Mesodermal cell (in vitro differentiated cells): ENCODE data around the gene RHOV.

ENCODE experiments used
- H3K27ac ChIP-seq: 2 replicates; pipeline ENCODE4 v1.7.0; 2013; ENCODE audit warnings: mild to moderate bottlenecking, low read depth, low read length, moderate library complexity; ENCODE audit not compliant: severe bottlenecking
- H3K36me3 ChIP-seq: 2 replicates; pipeline ENCODE4 v1.7.1; 2013; ENCODE audit warnings: mild to moderate bottlenecking, low read length, moderate library complexity; ENCODE audit not compliant: control insufficient read depth, insufficient read depth
- H3K4me1 ChIP-seq: one replicate; pipeline ENCODE4 v1.7.1; 2013; ENCODE audit warnings: mild to moderate bottlenecking, low read length; ENCODE audit not compliant: insufficient read depth, control insufficient read depth, poor library complexity, severe bottlenecking
- H3K4me3 ChIP-seq: 2 replicates; pipeline ENCODE4 v1.7.0; 2013; ENCODE audit warnings: low read length, control low read depth, mild to moderate bottlenecking; ENCODE audit not compliant: insufficient read depth, poor library complexity, severe bottlenecking; ENCODE audit errors: extremely low read depth
- H3K9me3 ChIP-seq: 2 replicates; pipeline ENCODE4 v1.7.1; 2013; ENCODE audit warnings: mild to moderate bottlenecking, low read length, moderate library complexity; ENCODE audit not compliant: control insufficient read depth
- WGBS, 2 experiments: methylation state at CpG; one replicate each; pipeline ENCODE4 v1.1.5; 2013; ENCODE audit warnings: missing lambda C conversion rate in 2 of 2; ENCODE audit not compliant: insufficient coverage in 2 of 2; 5-methylcytosine and 5-hydroxymethylcytosine counted together

The RHOV gene

GRCh38 chr15:40826423-40827075 is 47.5 kb downstream of the RHOV start:
- H3K36me3 ChIP-seq: no peaks in the 10 kb centered on the region
- no peaks in the 10 kb centered on the region for H3K9me3 ChIP-seq
- H3K4me3 ChIP-seq: no peak overlapping the region
- H3K27ac ChIP-seq: no peak overlapping the region
- H3K4me1 ChIP-seq: no peaks in the 10 kb centered on the region
- WGBS, 2 experiments: 83% methylated on average over 2 of the region's 4 CpGs; no CpG with 5 or more reads in 1 of the 2 experiments

DNA sequence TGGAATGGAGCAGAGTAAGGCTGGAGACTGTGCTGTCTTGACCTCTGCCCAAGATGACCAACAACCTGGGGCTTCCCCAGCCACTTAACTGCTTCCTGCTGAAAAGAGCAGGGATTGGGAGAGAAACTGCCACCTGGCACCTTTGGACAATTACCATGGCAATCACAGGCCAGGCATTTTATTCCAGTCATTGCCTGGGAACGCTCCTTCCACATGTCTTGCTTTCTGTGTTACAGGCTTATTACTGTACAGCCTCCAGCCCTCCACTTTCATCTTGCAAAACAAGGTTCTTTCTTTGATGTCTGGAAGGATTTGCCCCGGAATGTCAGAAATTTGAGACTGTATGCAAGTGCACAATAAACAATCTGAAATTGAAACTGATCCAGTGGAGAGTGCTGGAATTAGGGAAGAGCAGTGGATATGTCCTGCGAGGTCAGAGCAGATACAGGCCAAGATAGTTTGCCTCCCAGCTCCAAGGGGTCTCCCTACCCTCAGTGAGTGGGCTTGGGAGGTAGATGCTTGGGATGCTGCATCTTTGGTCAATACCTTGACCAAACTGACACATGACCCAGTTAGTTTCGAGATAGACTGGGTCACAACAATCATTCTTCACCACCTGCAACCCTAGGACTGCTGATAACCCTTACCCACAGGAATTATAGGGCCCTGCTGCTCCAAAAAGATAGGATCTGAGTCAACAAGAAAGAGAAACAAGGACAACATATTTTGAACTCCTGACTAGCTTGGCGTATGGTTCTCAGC is 48.2 kb downstream of the RHOV start:
- H3K4me1 ChIP-seq: no peaks in the 10 kb centered on the region
- 78 to 94% methylated on average over 2 of the region's 5 CpGs for WGBS, 2 experiments
- H3K27ac ChIP-seq: no peak overlapping the region
- H3K36me3 ChIP-seq: no peaks in the 10 kb centered on the region
- no peak overlapping the region for H3K4me3 ChIP-seq
- H3K9me3 ChIP-seq: no peaks in the 10 kb centered on the region

GRCh38 chr15:40823572-40824343 is 50.3 kb downstream of the RHOV start:
- H3K4me3 ChIP-seq: no peak overlapping the region
- H3K36me3 ChIP-seq: no peaks in the 10 kb centered on the region
- no peaks in the 10 kb centered on the region for H3K9me3 ChIP-seq
- no peaks in the 10 kb centered on the region for H3K4me1 ChIP-seq
- WGBS, 2 experiments: no CpG with 5 or more reads among the region's 1 CpG
- no peak overlapping the region for H3K27ac ChIP-seq
